ENCODE results near the gene TBC1D8.

TBC1D8 gene

Small RNAs within 50 kb of the gene (small RNA-seq; reads per million reads assigned to genes)
- gene BBIP1P1: 0 reads per million in 2 experiments

Data from SK-N-DZ (cell line).